Transverse colon (tissue), 3 donors: ENCODE measurements around the gene TRPM2.

Experiments used
- CTCF ChIP-seq, 5 experiments: fragments of 200-600 bp in 3 of 5; fragments of 450-650 bp in 2 of 5; sonication (generic) in 3 of 5; IDR thresholded peaks; 1 replicate in 2 of 5; 2 replicates in 3 of 5; pipeline ENCODE4 v1.5.1; 2016 to 2017; ENCODE audit warnings: antibody characterized with exemption in 5 of 5, inconsistent platforms in 3 of 5, mild to moderate bottlenecking in 2 of 5, moderate library complexity in 1 of 5
- POLR2A ChIP-seq: fragments of 450-650 bp; IDR thresholded peaks from one replicate; pipeline ENCODE4 v1.6.1; 2016; ENCODE audit warnings: antibody characterized with exemption, mild to moderate bottlenecking, moderate library complexity

GRCh38 chr21:44456214-44456914 is 102.9 kb downstream of the TRPM2 start:
- TF ChIP-seq CTCF (IDR thresholded peaks at IDR 0.05) (no peak), POLR2A (no peak)
